ENCODE results near the gene TMEM54. TPM values are rescaled to one million over a fixed set of nuclear protein-coding genes. Genes with fewer than 3 reads are reported as not detected.

Gene TMEM54
- total and polyA plus RNA-seq, 4 experiments from 2014 or later, result not detected

GRCh38 chr1:32894681-32895080 is 6.5 kb downstream of the TMEM54 start:
- Mint-ChIP-seq H3K4me3 (no peak overlapping the region), H3K36me3 (peaks cover 0 to under 1% of the 10 kb centered on the region in 2 donors), H3K9me3 (peaks cover 0 to 2% (median 0%) of the 10 kb centered on the region in 8 donors), H3K27me3 (peaks cover 30 to 58% of the 10 kb centered on the region in 2 donors), H3K27ac (no peak overlapping the region), H3K4me1 (peaks cover 4 to 11% (median 9%) of the 10 kb centered on the region in 4 donors)
- intact Hi-C loops (cut with micrococcal nuclease), result no loop called here
- H3K27ac ChIP-seq (ENCODE audit: low read depth, low read length), result no peak overlapping the region
- H3K4me3 ChIP-seq (ENCODE audit: low read length in 2 of 2), result no peak overlapping the region
- H3K36me3 ChIP-seq (ENCODE audit: insufficient read depth, low read length), result no peaks in the 10 kb centered on the region
- H3K9me3 ChIP-seq (ENCODE audit: control insufficient read depth in 1 of 2, low read length in 2 of 2), result no peaks in the 10 kb centered on the region
- CTCF ChIA-PET (ENCODE audit: partially characterized antibody), result interaction anchor here (1.0 kb wide), 1 partner anchor 182 kb away, joined by 3 read pairs; no protein-coding TSS in a partner anchor
- H3K27me3 ChIP-seq (ENCODE audit: insufficient read depth, low read length), result peaks cover 26% of the 10 kb centered on the region
- no peak for DNase-seq
- POLR2A ChIA-PET (ENCODE audit: partially characterized antibody), result no interaction called here
- H3K4me1 ChIP-seq (ENCODE audit: insufficient read depth, low read length), result peaks cover 3% of the 10 kb centered on the region

- Histone ChIP-seq H3K27me3 (ENCODE audit: insufficient read depth, low read length) (peaks cover 24% of the 10 kb centered on the region), H3K27ac (ENCODE audit: low read depth, low read length) (no peak overlapping the region), H3K9me3 (ENCODE audit: control insufficient read depth in 1 of 2, low read length in 2 of 2) (no peaks in the 10 kb centered on the region), H3K36me3 (ENCODE audit: insufficient read depth, low read length) (no peaks in the 10 kb centered on the region), H3K4me3 (ENCODE audit: low read length in 2 of 2) (no peak overlapping the region), H3K4me1 (ENCODE audit: insufficient read depth, low read length) (peaks cover 3% of the 10 kb centered on the region)
- Mint-ChIP-seq H3K27ac (no peak overlapping the region), H3K9me3 (peaks cover 0 to 2% (median 0%) of the 10 kb centered on the region in 8 donors), H3K4me1 (peaks cover 4 to 11% (median 9%) of the 10 kb centered on the region in 4 donors), H3K36me3 (peaks cover 0 to 6% of the 10 kb centered on the region in 2 donors), H3K27me3 (peaks cover 34 to 62% of the 10 kb centered on the region in 2 donors), H3K4me3 (peak overlapping the region in 4 of 8 donors; percentile 34 to 83 (median 70))
- DNase-seq, result no peak
- CTCF ChIA-PET (ENCODE audit: partially characterized antibody), result interaction anchor here (1.2 kb wide), 1 partner anchor 15 kb away, joined by 3 read pairs; no protein-coding TSS in a partner anchor
- intact Hi-C loops (cut with micrococcal nuclease), result no loop called here
- POLR2A ChIA-PET (ENCODE audit: partially characterized antibody), result no interaction called here
Observed at GRCh38 chr1:32894019-32894600, 7.1 kb downstream of the TMEM54 start.

GRCh38 chr1:32893198-32894018 is 7.8 kb downstream of the TMEM54 start:
- H3K27me3 Mint-ChIP-seq, result peaks cover 36 to 63% of the 10 kb centered on the region in 2 donors
- no peak overlapping the region for H3K27ac Mint-ChIP-seq
- ChIA-PET POLR2A (ENCODE audit: partially characterized antibody) (interaction anchor here (0.7 to 1.3 kb wide), 2 partner anchors 10 to 71 kb away, joined by 3 to 4 read pairs; partner anchors contain the start of gene RNF19B), CTCF (ENCODE audit: partially characterized antibody) (interaction anchor here (1.2 kb wide), 1 partner anchor 15 kb away, joined by 3 read pairs; no protein-coding TSS in a partner anchor)
- H3K4me1 Mint-ChIP-seq, result peaks cover 4 to 11% (median 9%) of the 10 kb centered on the region in 4 donors
- H3K36me3 Mint-ChIP-seq, result peaks cover 0 to 6% of the 10 kb centered on the region in 2 donors
- H3K27me3 ChIP-seq (ENCODE audit: insufficient read depth, low read length), result peaks cover 21% of the 10 kb centered on the region
- no peak overlapping the region for H3K27ac ChIP-seq (ENCODE audit: low read depth, low read length)
- DNase-seq, result no peak
- H3K4me3 ChIP-seq (ENCODE audit: low read length in 2 of 2), result no peak overlapping the region
- H3K36me3 ChIP-seq (ENCODE audit: insufficient read depth, low read length), result no peaks in the 10 kb centered on the region
- H3K4me3 Mint-ChIP-seq, result peak overlapping the region; percentile 46 to 83 (median 58)
- intact Hi-C loops (cut with micrococcal nuclease), result no loop called here
- H3K4me1 ChIP-seq (ENCODE audit: insufficient read depth, low read length), result peaks cover 3% of the 10 kb centered on the region
- H3K9me3 ChIP-seq (ENCODE audit: control insufficient read depth in 1 of 2, low read length in 2 of 2), result no peaks in the 10 kb centered on the region
- H3K9me3 Mint-ChIP-seq, result peaks cover 0 to 2% (median 0%) of the 10 kb centered on the region in 8 donors

- Histone ChIP-seq H3K4me3 (ENCODE audit: low read length in 2 of 2) (no peak overlapping the region), H3K36me3 (ENCODE audit: insufficient read depth, low read length) (no peaks in the 10 kb centered on the region), H3K27ac (ENCODE audit: low read depth, low read length) (no peak overlapping the region), H3K4me1 (ENCODE audit: insufficient read depth, low read length) (peaks cover 3% of the 10 kb centered on the region), H3K9me3 (ENCODE audit: control insufficient read depth in 1 of 2, low read length in 2 of 2) (no peaks in the 10 kb centered on the region), H3K27me3 (ENCODE audit: insufficient read depth, low read length) (peaks cover 21% of the 10 kb centered on the region)
- Mint-ChIP-seq H3K4me1 (peaks cover 4 to 11% (median 9%) of the 10 kb centered on the region in 4 donors), H3K27ac (no peak overlapping the region), H3K27me3 (peaks cover 40 to 68% of the 10 kb centered on the region in 2 donors), H3K9me3 (peaks cover 0 to 2% (median 0%) of the 10 kb centered on the region in 8 donors), H3K36me3 (peaks cover 0 to 6% of the 10 kb centered on the region in 2 donors), H3K4me3 (peak overlapping the region; percentile 59 to 80 (median 71))
- no peak for DNase-seq
- POLR2A ChIA-PET (ENCODE audit: partially characterized antibody), result interaction anchor here (0.7 to 1.3 kb wide), 2 partner anchors 9 to 72 kb away, joined by 3 to 4 read pairs; partner anchors contain the start of gene RNF19B
- intact Hi-C loops (cut with micrococcal nuclease), result no loop called here
- CTCF ChIA-PET (ENCODE audit: partially characterized antibody), result interaction anchor here (0.8 kb wide), 1 partner anchor 14 kb away, joined by 3 read pairs; no protein-coding TSS in a partner anchor
Observed at GRCh38 chr1:32892368-32893197, 8.6 kb downstream of the TMEM54 start.

GRCh38 chr1:32891630-32892029 is 9.6 kb downstream of the TMEM54 start:
- peak overlapping the region in 1 of 7 donors; percentile 9 for H3K27ac Mint-ChIP-seq
- peaks cover 0 to 2% (median 0%) of the 10 kb centered on the region in 8 donors for H3K9me3 Mint-ChIP-seq
- ChIA-PET CTCF (ENCODE audit: partially characterized antibody) (no interaction called here), POLR2A (ENCODE audit: partially characterized antibody) (no interaction called here)
- peak overlapping the region in 3 of 8 donors; percentile 59 to 61 (median 61) for H3K4me3 Mint-ChIP-seq
- H3K4me1 Mint-ChIP-seq, result peaks cover 5 to 14% (median 11%) of the 10 kb centered on the region in 4 donors
- no peak overlapping the region for H3K27ac ChIP-seq (ENCODE audit: low read depth, low read length)
- peaks cover 21% of the 10 kb centered on the region for H3K27me3 ChIP-seq (ENCODE audit: insufficient read depth, low read length)
- H3K9me3 ChIP-seq (ENCODE audit: control insufficient read depth in 1 of 2, low read length in 2 of 2), result no peaks in the 10 kb centered on the region
- H3K36me3 ChIP-seq (ENCODE audit: insufficient read depth, low read length), result no peaks in the 10 kb centered on the region
- DNase-seq, result no peak
- no peak overlapping the region for H3K4me3 ChIP-seq (ENCODE audit: low read length in 2 of 2)
- H3K36me3 Mint-ChIP-seq, result peaks cover 0 to 6% of the 10 kb centered on the region in 2 donors
- intact Hi-C loops (cut with micrococcal nuclease), result no loop called here
- peaks cover 46 to 70% of the 10 kb centered on the region in 2 donors for H3K27me3 Mint-ChIP-seq
- peaks cover 3% of the 10 kb centered on the region for H3K4me1 ChIP-seq (ENCODE audit: insufficient read depth, low read length)

- CTCF ChIA-PET (ENCODE audit: partially characterized antibody), result no interaction called here
- POLR2A ChIA-PET (ENCODE audit: partially characterized antibody), result no interaction called here
- H3K4me1 Mint-ChIP-seq, result peaks cover 5 to 14% (median 11%) of the 10 kb centered on the region in 4 donors
- peak overlapping the region in 1 of 8 donors; percentile 55 for H3K4me3 Mint-ChIP-seq
- H3K4me1 ChIP-seq (ENCODE audit: insufficient read depth, low read length), result peaks cover 3% of the 10 kb centered on the region
- H3K36me3 Mint-ChIP-seq, result peaks cover 0 to 6% of the 10 kb centered on the region in 2 donors
- DNase-seq, result no peak
- no peak overlapping the region for H3K27ac Mint-ChIP-seq
- H3K36me3 ChIP-seq (ENCODE audit: insufficient read depth, low read length), result no peaks in the 10 kb centered on the region
- no peaks in the 10 kb centered on the region for H3K9me3 ChIP-seq (ENCODE audit: control insufficient read depth in 1 of 2, low read length in 2 of 2)
- H3K4me3 ChIP-seq (ENCODE audit: low read length in 2 of 2), result no peak overlapping the region
- H3K9me3 Mint-ChIP-seq, result peaks cover 0 to 2% (median 0%) of the 10 kb centered on the region in 8 donors
- H3K27ac ChIP-seq (ENCODE audit: low read depth, low read length), result no peak overlapping the region
- peaks cover 21% of the 10 kb centered on the region for H3K27me3 ChIP-seq (ENCODE audit: insufficient read depth, low read length)
- peaks cover 45 to 67% of the 10 kb centered on the region in 2 donors for H3K27me3 Mint-ChIP-seq
- intact Hi-C loops (cut with micrococcal nuclease), result no loop called here
Observed at GRCh38 chr1:32891241-32891570, 10.0 kb downstream of the TMEM54 start.
